NCI-H187 (cell line): Measurements from ENCODE around the gene HNRNPA1L2.
"Not testable (repeated sequence)": the region's sequence is repeated elsewhere in the genome, so short reads cannot be mapped to it uniquely, and the experiment has no call there.

ENCODE experiments used
- DNase-seq, 2 experiments: peaks; one replicate each; lab custom pipeline; 2025; lab: John Stamatoyannopoulos, UW

HNRNPA1L2 gene

GRCh38 chr13:52642131-52642530 lies at the start of gene HNRNPA1L2:
Gene HNRNPA1L2 (plus strand): TSS chr13:52642431. CDS start chr13:52642493, 62 bp downstream.
- no peak for DNase-seq

- DNase-seq: not testable (repeated sequence)
These were observed 49.1 kb upstream of the HNRNPA1L2 start for GRCh38 chr13:52593175-52593574.

GRCh38 chr13:52593812-52594211 lies 48.4 kb upstream of the HNRNPA1L2 start:
- not testable (repeated sequence) for DNase-seq

GRCh38 chr13:52594295-52594694 lies 47.9 kb upstream of the HNRNPA1L2 start:
- DNase-seq: not testable (repeated sequence)

GRCh38 chr13:52597676-52598075 lies 44.6 kb upstream of the HNRNPA1L2 start:
- DNase-seq: no peak

- DNase-seq: peak in 1 of 2 experiments; percentile 77
These were observed 43.0 kb upstream of the HNRNPA1L2 start for GRCh38 chr13:52599037-52599847.

GRCh38 chr13:52599848-52600603 lies 42.2 kb upstream of the HNRNPA1L2 start:
- peak; percentile 25 to 77 for DNase-seq

- no peak for DNase-seq
These were observed 41.6 kb upstream of the HNRNPA1L2 start for GRCh38 chr13:52600666-52601065.

- DNase-seq: not testable (repeated sequence)
These were observed 38.9 kb upstream of the HNRNPA1L2 start for GRCh38 chr13:52603316-52603715.

- DNase-seq: not testable (repeated sequence)
These were observed 36.1 kb upstream of the HNRNPA1L2 start for GRCh38 chr13:52606126-52606525.

GRCh38 chr13:52606795-52607194 lies 35.4 kb upstream of the HNRNPA1L2 start:
- DNase-seq: not testable (repeated sequence)

- DNase-seq: not testable (repeated sequence)
These were observed 34.0 kb upstream of the HNRNPA1L2 start for GRCh38 chr13:52608184-52608583.

GRCh38 chr13:52609013-52609606 lies 33.1 kb upstream of the HNRNPA1L2 start:
- DNase-seq: not testable (repeated sequence)

- DNase-seq: not testable (repeated sequence)
These were observed 32.1 kb upstream of the HNRNPA1L2 start for GRCh38 chr13:52610158-52610557.

- no peak for DNase-seq
These were observed 27.0 kb upstream of the HNRNPA1L2 start for GRCh38 chr13:52615134-52615801.

GRCh38 chr13:52615812-52616211 lies 26.4 kb upstream of the HNRNPA1L2 start:
- DNase-seq: no peak

GRCh38 chr13:52617070-52618060 lies 24.9 kb upstream of the HNRNPA1L2 start:
- DNase-seq: peak; percentile 56 to 67

- DNase-seq: not testable (repeated sequence)
These were observed 11.0 kb upstream of the HNRNPA1L2 start for GRCh38 chr13:52631083-52631690.

GRCh38 chr13:52638666-52639328 lies 3.4 kb upstream of the HNRNPA1L2 start:
- no peak for DNase-seq

GRCh38 chr13:52644108-52644507 lies 1.9 kb downstream of the HNRNPA1L2 start:
- no peak for DNase-seq
